NCI-H1092 (cell line): ENCODE measurements around the gene ING4.

ENCODE experiments used
- DNase-seq: peaks from one replicate; lab custom pipeline; 2025; lab: John Stamatoyannopoulos, UW

ING4 gene

DNA sequence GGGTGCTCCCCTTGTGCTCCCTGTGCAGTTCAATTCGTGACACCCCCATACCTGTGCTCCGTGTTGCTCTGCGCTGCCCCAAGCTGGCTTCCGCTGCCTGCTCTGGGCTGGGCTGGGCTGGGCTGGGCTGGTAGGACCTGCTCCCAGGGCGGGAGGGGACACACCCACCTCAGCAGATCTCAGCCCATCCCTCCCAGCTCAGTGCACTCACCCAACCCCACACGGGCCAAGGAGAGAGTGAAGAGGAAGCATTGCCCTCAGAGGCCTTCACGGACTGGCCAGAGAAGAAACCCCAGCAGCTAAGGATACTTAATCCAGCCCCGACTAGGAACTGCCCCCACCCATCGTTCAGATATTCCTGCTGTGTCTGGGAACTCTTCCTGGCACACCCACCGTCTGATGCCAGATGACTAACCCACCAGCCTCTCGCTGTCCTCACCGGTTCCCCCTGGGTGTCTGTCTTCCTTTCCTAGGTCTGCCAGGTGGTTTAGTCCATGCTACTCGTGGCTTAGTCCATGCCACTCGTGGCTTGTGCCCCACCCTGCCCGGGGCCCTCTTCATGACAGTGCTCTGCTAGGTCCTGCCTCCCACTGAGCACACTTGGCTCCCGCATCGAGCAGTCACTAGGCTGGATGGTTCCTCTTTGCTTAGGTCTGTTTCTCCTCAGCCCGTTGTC, 26.9 kb downstream of the ING4 start, which contains the start of gene LPAR5:
Gene LPAR5, minus strand, starts transcription at position 104 of the 676 bp plus-strand sequence. CDS start 14,711 bp downstream, outside the sequence.
- DNase-seq = no peak

DNA sequence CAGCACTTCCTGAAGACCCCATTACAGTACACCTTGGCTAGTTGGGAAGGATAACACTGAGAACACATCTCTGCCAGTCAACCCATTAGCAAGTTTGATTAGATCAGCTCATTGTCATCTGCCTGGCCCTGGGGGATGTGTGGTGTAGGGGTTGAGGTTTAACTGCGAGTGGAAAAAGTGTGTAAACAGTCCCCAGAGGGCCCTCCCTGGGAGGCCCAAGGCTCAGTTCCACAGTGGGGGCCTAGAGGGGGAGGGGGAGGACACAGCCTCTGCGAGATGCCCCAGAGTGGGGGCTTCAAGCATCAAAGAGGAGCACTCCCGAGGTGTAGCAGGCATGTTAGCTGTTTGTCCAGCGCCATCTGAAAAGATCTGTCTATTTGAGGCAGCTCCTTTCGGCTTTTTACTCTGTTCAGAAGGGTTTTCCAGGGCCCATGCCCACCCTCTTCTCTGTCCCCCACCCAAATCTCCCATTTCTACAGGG, 27.5 kb downstream of the ING4 start:
- DNase-seq = no peak

GRCh38 chr12:6632026-6632983, 30.6 kb downstream of the ING4 start:
- DNase-seq = no peak

- DNase-seq = no peak
Observed at GRCh38 chr12:6631549-6631961, 31.4 kb downstream of the ING4 start.

GRCh38 chr12:6630736-6631135, 32.2 kb downstream of the ING4 start:
- DNase-seq = no peak

GRCh38 chr12:6627616-6628015, 35.3 kb downstream of the ING4 start:
- no peak for DNase-seq

DNA sequence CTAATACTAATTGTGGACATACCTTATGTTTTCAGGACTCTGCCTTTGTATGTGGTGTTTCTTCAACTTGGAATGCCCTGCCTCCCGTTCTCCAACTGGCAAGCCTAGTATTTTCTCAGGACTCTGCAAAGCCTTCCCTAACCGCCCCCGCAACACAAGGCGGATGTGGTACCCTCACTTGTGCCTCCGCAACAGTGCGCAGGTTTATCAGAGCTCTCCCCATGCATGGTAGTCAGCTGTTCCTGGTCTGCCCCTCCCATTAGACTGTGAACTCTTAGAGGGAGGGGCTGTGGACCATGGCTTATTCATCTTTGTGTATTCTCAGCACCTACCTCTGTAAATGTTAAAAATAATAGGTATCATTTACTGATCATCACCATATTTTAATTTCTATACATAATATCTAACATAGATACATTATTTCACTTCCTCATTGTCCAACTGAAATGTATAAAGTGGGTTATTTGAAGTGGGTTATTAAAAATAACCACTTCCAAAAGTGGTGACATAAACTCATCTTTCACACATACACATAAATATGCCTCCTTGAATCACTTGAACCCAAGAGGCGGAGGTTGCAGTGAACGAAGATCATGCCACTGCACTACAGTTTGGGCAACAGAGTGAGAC, 36.1 kb downstream of the ING4 start:
- DNase-seq = no peak

GRCh38 chr12:6620885-6621274, 42.0 kb downstream of the ING4 start:
- DNase-seq = no peak

DNA sequence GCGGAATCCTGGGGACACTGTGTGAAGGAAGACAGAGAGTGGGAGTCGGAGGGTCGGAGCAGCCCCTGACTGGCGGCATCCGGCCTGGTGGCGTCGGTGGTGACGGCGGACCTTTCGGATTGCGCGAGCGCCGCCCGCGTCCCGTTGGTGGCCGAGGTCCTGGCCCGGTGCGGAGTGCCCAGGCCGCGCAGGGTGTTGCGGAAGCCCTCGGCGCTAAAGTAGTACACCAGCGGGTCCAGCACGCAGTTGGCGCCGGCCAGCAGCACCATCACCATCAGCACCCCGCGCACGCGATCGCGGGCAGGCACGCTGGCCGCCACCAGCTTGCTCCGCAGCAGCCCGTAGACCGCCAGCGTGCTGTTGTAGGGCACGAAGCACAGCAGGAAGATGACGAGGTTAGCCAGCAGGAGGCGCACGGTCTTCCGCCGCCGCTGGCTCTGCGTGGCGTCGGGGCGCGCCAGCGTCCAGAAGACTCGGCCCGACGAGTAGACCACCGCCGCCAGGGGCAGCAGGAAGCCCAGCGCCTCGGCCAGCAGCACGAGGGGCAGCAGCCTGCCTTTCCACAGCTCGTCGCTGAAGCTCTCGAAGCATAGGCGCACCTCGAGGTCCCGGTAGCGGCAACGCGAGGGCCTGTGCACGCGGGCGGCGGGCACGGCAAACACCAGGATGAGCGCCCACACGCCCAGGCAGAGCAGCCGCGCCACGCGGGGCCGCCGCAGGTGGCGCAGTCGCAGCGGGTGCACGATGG, 42.6 kb downstream of the ING4 start:
- no peak for DNase-seq

- no peak for DNase-seq
Observed at GRCh38 chr12:6618483-6619225, 44.3 kb downstream of the ING4 start.

GRCh38 chr12:6615802-6616201, 47.1 kb downstream of the ING4 start:
- DNase-seq = no peak

- no peak for DNase-seq
Observed at GRCh38 chr12:6614513-6615172, 48.3 kb downstream of the ING4 start.

DNA sequence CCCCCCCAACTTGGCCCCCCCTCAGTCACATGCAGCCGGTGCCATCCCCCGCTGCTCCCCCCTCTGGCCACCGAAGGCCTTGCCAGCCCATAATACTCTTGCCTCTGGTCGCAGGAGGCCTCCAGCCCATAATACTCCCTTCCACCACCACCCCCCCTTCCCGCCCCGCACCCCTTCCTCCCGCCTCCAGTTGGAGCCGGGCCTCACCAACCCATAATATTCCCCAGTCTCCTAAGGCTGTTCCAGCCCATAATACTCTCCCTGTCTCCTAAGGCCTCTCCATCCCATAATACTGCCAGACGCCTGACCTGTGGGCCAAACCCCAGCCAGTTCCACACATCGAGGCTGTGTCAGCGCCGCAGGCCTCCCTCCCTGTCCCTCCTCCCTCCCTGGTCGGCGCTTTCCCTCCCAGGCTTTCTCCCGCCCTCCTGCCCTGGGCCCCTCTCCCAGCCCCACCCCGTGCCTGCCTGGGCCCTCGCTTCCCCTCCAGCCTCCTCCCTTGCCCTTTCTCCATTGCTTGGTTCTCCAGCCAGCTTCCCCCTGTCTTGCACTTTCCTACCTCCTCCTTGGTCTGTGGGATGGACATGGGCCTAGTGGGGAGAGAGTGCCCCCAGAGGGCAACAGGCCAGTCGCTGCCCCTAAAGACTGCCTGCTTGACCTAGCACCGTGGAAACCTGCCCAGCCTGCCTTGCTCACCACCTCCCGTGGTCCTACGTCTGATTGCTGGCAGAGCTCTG, 49.0 kb downstream of the ING4 start:
- DNase-seq = peak; percentile 96

- DNase-seq = peak; percentile 89
Observed at GRCh38 chr12:6613015-6613775, 49.7 kb downstream of the ING4 start.

- DNase-seq = no peak
Observed at GRCh38 chr12:6612652-6613014, 50.3 kb downstream of the ING4 start.

DNA sequence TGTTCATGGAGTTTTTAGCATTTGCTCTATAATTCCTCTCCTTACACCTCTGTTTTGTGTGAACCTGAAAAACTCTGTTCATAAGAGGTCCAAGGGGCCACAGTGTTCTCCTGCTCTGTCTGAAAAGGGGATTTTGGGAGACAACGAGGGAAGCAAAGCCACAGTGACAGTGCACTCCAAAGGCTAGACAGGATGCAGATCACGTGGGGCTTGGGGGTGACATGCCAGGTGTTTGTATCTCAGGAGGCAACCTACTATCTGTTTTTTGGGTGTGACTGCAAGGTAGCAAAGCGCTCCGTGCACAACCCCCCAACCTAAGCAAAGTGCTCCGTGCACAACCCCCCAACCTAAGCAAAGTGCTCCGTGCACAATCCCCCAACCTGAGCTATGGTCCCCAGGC, 50.7 kb downstream of the ING4 start:
- no peak for DNase-seq

DNA sequence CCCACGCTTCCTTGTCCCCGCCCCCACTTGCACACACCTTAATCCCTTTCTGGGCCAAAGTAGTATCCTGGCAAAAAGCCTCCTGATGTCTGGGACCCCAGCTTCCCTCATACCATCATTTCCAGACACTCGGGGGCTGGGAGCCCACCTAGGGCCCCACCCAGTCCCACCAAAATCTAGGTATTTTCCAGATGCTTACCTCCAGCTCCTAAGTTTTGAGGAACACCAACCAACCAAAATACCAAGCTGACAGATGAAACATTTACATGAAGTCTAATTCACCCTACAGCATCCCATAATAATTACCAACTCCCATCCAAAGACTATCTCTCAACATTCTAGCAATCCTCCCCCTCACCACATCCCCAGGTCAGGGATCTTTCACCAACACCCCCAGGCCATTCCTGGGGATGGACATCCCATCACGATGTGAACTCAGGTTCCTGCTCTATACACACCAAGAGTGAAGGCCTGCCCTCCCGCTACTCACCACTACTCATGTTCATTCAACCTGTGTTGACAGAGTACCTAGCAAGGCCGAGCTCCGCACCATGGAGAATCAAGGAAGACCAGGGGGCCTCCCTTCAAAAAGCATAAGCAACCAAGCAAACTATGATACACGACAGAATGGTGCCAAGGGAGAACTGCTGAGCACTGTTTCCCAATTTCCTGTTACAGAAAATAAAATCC, 54.2 kb downstream of the ING4 start:
- DNase-seq = no peak
